Measurements from ENCODE around the gene SEZ6. TPM values are rescaled to one million over a fixed set of nuclear protein-coding genes. Genes with fewer than 3 reads are reported as not detected.

The SEZ6 gene
- total RNA-seq, 2 experiments from 2014 or later, result not detected

DNA sequence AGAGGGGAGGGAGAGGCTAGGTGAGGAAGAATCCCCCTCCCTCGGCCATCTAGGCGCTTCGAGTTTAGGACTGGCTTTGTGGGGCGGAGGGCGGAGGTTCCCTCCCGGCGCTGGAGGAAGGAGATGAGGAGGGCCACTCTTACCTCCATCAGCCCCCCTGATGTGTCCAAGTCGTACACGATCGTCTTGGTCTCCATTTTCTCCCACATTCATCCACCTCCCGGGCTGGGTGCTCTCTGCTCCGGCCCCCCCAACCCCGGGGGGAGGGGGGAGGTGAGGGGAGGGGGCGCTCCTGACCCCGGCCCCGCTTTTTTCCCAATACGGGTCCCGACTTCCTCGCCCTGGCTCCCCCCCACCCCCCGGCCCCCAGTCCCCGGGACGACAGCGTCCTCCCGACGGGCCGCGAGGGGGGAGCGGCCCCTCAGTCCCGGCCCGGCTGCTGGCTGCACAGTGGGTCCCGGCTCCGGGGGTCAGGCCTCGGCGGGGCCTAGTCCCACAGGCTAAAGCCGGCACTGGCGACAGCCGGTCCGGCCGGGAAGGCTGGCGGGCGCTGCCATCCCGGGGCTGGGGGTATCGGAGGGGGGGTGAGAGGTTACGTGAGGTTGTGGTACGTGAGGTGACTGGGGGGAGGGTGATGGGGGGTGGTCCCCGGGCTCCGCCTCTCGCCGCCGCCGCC lies 54.9 kb downstream of the SEZ6 start:
- peaks cover 29% of the 10 kb centered on the region for H3K4me1 Mint-ChIP-seq
- H3K36me3 Mint-ChIP-seq (ENCODE audit: low read depth), result peaks cover 34% of the 10 kb centered on the region
- DNase-seq, result no peak
- no peak for ATAC-seq
- H3K27me3 Mint-ChIP-seq, result no peaks in the 10 kb centered on the region
- no peaks in the 10 kb centered on the region for H3K9me3 Mint-ChIP-seq (ENCODE audit: low read depth)
- ChIA-PET CTCF (interaction anchor here (0.5 to 5.9 kb wide), 19 partner anchors 7 to 475 kb away, joined by 3 to 94 read pairs (median 3); partner anchors contain the start of genes FLOT2, NEK8, RPL23A and TLCD1), POLR2A (interaction anchor here (0.6 to 2.4 kb wide), 12 partner anchors 24 to 380 kb away, joined by 3 to 19 read pairs (median 4); partner anchors contain the start of genes NEK8, PIGS, RPL23A and SDF2)
- H3K4me3 Mint-ChIP-seq, result no peak overlapping the region
- peak overlapping the region; percentile 93 for H3K27ac Mint-ChIP-seq
- intact Hi-C loops (cut with DNase I, micrococcal nuclease), result loop anchor here (1.0 to 5.0 kb wide), 11 partner anchors 94 to 666 kb away; partner anchors contain the start of genes BLTP2 (in 2 of the 2), SUPT6H (in 2 of the 2), TRAF4 (in 2 of the 2) and ERAL1 (in 1 of the 2)

DNA sequence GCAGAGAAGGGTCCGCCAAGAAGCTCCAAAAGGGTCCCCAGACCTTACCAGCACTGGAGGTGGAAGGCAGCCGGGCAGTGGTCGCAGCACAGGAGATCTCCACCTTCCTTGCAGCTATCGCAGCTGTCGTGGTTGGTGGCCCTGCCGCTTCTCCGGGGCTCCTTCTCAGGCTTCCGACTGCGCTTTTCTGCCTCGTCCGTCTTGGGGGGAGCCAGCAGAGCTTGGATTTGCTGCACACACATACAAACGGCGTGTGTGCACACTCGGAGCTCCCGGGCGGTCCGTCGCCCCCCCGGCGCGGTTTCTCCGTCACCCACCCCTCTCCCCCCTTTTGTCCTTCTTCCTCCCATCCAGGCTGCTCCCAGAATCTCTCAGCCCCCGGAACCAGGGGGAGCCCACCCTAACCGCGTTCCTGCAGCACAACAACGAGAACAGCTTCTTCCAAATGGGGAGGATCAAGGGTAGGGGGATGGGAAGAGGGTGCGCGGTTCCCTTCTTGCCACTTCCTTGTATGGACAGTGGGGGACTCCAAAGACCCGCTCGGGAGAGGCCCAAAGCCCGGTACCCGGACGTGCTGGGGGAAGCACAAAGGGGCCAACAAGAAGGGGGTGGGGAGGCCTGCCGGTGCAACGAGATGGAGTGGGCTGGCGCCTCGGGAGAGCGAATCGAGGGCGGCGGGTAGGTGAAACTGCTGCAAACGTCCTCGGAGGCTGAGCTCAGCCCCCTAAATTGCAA lies 55.6 kb downstream of the SEZ6 start:
- H3K27ac Mint-ChIP-seq, result peak overlapping the region; percentile 93
- H3K4me3 Mint-ChIP-seq, result no peak overlapping the region
- DNase-seq (peak; percentile 78), ATAC-seq (no peak)
- ChIA-PET POLR2A (interaction anchor here (1.0 to 2.4 kb wide), 7 partner anchors 24 to 341 kb away, joined by 3 to 19 read pairs (median 4); partner anchors contain the start of genes FLOT2, NEK8, PROCA1 and RPL23A), CTCF (interaction anchor here (0.5 to 5.9 kb wide), 20 partner anchors 13 to 642 kb away, joined by 3 to 94 read pairs (median 3); partner anchors contain the start of genes FLOT2, NEK8 and TLCD1)
- no peaks in the 10 kb centered on the region for H3K27me3 Mint-ChIP-seq
- peaks cover 39% of the 10 kb centered on the region for H3K36me3 Mint-ChIP-seq (ENCODE audit: low read depth)
- H3K9me3 Mint-ChIP-seq (ENCODE audit: low read depth), result no peaks in the 10 kb centered on the region
- intact Hi-C loops (cut with DNase I, micrococcal nuclease), result loop anchor here (2.0 to 5.0 kb wide), 9 partner anchors 93 to 667 kb away; partner anchors contain the start of genes TRAF4 (in 2 of the 2), BLTP2 (in 1 of the 2), ERAL1 (in 1 of the 2) and FAM222B (in 1 of the 2)
- H3K4me1 Mint-ChIP-seq, result peaks cover 36% of the 10 kb centered on the region

DNA sequence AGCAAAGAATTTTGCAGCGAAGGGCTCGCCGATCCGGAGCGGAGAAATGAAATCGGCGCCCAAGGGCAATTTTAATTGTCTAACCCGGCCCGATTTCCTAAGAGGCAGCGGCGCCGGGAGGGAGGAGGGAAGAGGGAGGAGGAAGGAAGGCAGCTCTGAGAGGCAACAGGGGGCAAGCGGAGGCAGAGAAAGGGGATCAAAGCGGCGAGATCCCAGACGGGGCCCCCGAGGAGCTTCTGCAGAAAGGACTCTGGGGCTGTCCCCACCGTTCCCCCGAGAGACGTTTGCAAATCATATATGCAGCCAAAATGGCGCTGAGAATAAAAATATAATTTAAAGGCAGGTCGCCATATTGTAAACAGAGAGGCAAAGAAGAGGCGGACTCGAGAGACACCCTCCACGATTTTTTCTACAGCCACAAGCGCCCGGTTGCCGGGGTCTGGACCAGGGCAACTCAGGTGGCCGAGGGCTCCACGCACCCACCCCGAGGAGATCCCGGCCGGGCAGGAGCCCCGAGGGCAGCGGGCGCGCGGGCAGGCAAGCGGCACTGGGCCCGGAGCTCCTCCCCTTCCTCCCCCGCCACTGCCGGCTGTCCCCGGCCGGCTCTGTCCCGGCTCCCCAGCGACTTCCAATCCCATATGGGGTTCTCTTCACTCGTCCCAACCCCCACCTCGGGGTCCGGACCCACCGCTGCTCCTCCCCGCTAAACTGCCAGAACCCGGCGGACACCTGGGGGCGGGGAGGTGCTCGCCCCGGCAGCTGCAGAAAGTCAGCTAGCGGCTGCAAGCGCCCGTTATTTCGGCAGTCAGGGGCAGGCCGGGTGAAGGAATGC lies 56.4 kb downstream of the SEZ6 start:
- H3K36me3 Mint-ChIP-seq (ENCODE audit: low read depth), result peaks cover 45% of the 10 kb centered on the region
- H3K4me1 Mint-ChIP-seq, result peaks cover 44% of the 10 kb centered on the region
- H3K4me3 Mint-ChIP-seq, result no peak overlapping the region
- ChIA-PET CTCF (interaction anchor here (0.6 to 5.9 kb wide), 24 partner anchors 12 to 643 kb away, joined by 3 to 94 read pairs (median 4); partner anchors contain the start of genes FAM222B, FLOT2, NEK8 and TLCD1), POLR2A (interaction anchor here (0.5 to 2.4 kb wide), 8 partner anchors 24 to 342 kb away, joined by 3 to 19 read pairs (median 4); partner anchors contain the start of genes FLOT2, NEK8, PROCA1 and RPL23A)
- no peaks in the 10 kb centered on the region for H3K9me3 Mint-ChIP-seq (ENCODE audit: low read depth)
- DNase-seq, result peak; percentile 82
- H3K27ac Mint-ChIP-seq, result peak overlapping the region; percentile 93
- intact Hi-C loops (cut with DNase I, micrococcal nuclease), result loop anchor here (2.0 to 5.0 kb wide), 11 partner anchors 23 to 1657 kb away; partner anchors contain the start of genes TRAF4 (in 2 of the 2), BLTP2 (in 1 of the 2), ERAL1 (in 1 of the 2) and FAM222B (in 1 of the 2)
- no peaks in the 10 kb centered on the region for H3K27me3 Mint-ChIP-seq
- peak; percentile 3 for ATAC-seq

DNA sequence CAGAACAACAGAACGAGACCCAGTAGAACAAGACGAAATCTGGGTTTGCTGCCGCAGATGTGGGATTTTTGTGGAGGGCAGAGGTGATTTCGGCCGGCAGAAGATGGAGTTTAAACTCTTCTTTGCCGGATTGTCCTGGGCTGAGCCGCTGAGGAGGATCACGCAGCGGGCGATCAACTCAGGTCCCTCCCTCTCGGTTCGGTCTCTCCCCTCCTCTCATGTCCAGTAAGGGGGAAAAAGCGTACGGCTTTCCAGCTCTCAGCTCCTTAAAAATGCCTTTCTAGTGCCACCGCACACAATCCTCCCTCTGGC lies 57.0 kb downstream of the SEZ6 start:
- no peaks in the 10 kb centered on the region for H3K27me3 Mint-ChIP-seq
- ChIA-PET POLR2A (interaction anchor here (0.5 to 2.4 kb wide), 5 partner anchors 23 to 229 kb away, joined by 3 to 19 read pairs (median 5); partner anchors contain the start of genes FLOT2, NEK8, RPL23A and TLCD1), CTCF (interaction anchor here (0.7 to 5.9 kb wide), 16 partner anchors 17 to 302 kb away, joined by 3 to 94 read pairs (median 5); partner anchors contain the start of genes FAM222B, NEK8 and TLCD1)
- peaks cover 49% of the 10 kb centered on the region for H3K36me3 Mint-ChIP-seq (ENCODE audit: low read depth)
- intact Hi-C loops (cut with DNase I, micrococcal nuclease), result loop anchor here (2.0 to 5.0 kb wide), 2 partner anchors 22 to 1657 kb away; partner anchors contain the start of gene WSB1 (in 1 of the 2)
- peaks cover 49% of the 10 kb centered on the region for H3K4me1 Mint-ChIP-seq
- H3K27ac Mint-ChIP-seq, result peak overlapping the region; percentile 92
- no peak overlapping the region for H3K4me3 Mint-ChIP-seq
- DNase-seq (no peak), ATAC-seq (no peak)
- H3K9me3 Mint-ChIP-seq (ENCODE audit: low read depth), result no peaks in the 10 kb centered on the region

DNA sequence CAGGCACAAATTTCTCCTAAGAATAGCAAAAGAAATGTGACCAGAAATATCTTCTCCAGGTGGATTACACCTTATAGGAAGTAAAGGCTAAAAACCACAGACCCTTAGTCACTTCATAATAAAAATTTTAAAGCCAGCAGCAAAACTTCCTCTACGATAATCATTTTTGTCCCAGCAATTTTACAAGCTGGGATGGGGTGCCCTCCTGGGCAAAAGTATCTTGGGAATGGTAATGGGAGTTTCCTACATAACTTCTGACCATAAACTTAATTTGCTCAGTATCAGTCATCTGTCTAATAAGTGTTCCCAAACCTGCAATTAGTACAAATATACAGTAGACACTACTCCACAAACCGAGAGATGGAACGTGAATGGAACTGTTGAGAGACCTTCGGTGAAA lies 57.5 kb downstream of the SEZ6 start:
- Mint-ChIP-seq H3K36me3 (ENCODE audit: low read depth) (peaks cover 54% of the 10 kb centered on the region), H3K27me3 (no peaks in the 10 kb centered on the region), H3K9me3 (ENCODE audit: low read depth) (no peaks in the 10 kb centered on the region), H3K4me1 (peaks cover 54% of the 10 kb centered on the region), H3K4me3 (no peak overlapping the region), H3K27ac (peak overlapping the region; percentile 92)
- CTCF ChIA-PET, result interaction anchor here (1.0 to 4.2 kb wide), 12 partner anchors 22 to 228 kb away, joined by 3 to 26 read pairs (median 4); partner anchors contain the start of genes FAM222B, RPL23A and TLCD1
- POLR2A ChIA-PET, result interaction anchor here (2.4 kb wide), 1 partner anchor 228 kb away, joined by 13 read pairs; the partner anchor contains the start of gene RPL23A
- no peak for ATAC-seq
- intact Hi-C loops (cut with DNase I, micrococcal nuclease), result loop anchor here (2.0 to 5.0 kb wide), 2 partner anchors 22 to 1656 kb away; partner anchors contain the start of gene WSB1 (in 1 of the 2)
- no peak for DNase-seq

DNA sequence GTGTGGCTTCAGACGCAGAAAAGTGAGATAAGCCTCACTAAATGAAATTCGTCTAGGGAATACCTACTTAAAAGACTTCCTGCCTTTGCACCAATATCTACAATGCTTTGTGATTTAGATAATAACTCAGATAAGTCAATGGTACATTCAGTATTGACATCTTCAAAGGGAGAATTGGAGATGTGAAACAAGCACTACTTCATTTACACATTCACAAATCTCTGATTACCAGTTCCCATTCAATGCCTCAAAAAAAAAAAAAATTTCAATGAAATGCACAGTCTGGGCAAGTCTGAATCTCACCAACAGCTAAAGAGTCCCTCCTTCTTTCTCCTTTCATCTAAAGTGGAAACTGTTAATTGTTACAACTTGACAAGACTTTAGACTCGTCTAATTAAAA lies 58.2 kb downstream of the SEZ6 start:
- Mint-ChIP-seq H3K36me3 (ENCODE audit: low read depth) (peaks cover 60% of the 10 kb centered on the region), H3K27ac (peak overlapping the region; percentile 92), H3K4me3 (no peak overlapping the region), H3K9me3 (ENCODE audit: low read depth) (no peaks in the 10 kb centered on the region), H3K27me3 (no peaks in the 10 kb centered on the region), H3K4me1 (peaks cover 60% of the 10 kb centered on the region)
- CTCF ChIA-PET, result interaction anchor here (1.0 to 4.2 kb wide), 10 partner anchors 10 to 228 kb away, joined by 3 to 26 read pairs (median 4); partner anchors contain the start of genes RPL23A and TLCD1
- POLR2A ChIA-PET, result no interaction called here
- ATAC-seq, result no peak
- DNase-seq, result no peak
- intact Hi-C loops (cut with DNase I, micrococcal nuclease), result loop anchor here (2.0 to 5.0 kb wide), 2 partner anchors 21 to 1655 kb away; partner anchors contain the start of gene WSB1 (in 1 of the 2)

DNA sequence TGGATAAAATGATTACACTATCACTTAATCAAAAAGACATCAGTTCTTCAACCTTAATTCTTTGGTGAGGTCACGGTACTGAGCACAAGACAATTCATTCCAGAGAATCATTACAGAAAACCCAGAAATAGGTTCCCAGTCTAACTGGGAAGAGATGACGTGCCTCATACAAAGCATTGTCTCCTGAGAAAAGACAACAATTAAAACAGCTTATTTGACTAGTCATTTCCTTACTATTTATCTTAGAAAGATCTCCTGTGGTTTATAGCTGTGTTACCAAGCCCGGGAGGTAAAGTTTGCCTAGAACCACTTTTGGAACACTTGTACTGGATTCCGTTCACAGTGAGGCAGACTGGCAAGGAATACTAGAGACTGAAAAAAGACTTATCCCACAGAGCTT lies 59.6 kb downstream of the SEZ6 start:
- Mint-ChIP-seq H3K4me3 (peak overlapping the region; percentile 56), H3K36me3 (ENCODE audit: low read depth) (peaks cover 66% of the 10 kb centered on the region), H3K9me3 (ENCODE audit: low read depth) (no peaks in the 10 kb centered on the region), H3K27ac (peak overlapping the region; percentile 87), H3K4me1 (peaks cover 68% of the 10 kb centered on the region), H3K27me3 (no peaks in the 10 kb centered on the region)
- intact Hi-C loops (cut with DNase I, micrococcal nuclease), result loop anchor here in 1 of 2 experiments (1.0 to 5.0 kb wide), 2 partner anchors 20 to 1654 kb away; partner anchors contain the start of gene WSB1
- peak; percentile 5 for ATAC-seq
- DNase-seq, result no peak
- ChIA-PET CTCF (interaction anchor here (0.6 to 4.2 kb wide), 7 partner anchors 9 to 218 kb away, joined by 3 to 26 read pairs (median 10); no protein-coding TSS in a partner anchor), POLR2A (interaction anchor here (0.6 to 1.0 kb wide), 3 partner anchors 215 to 227 kb away, joined by 3 read pairs; partner anchors contain the start of gene RPL23A)

DNA sequence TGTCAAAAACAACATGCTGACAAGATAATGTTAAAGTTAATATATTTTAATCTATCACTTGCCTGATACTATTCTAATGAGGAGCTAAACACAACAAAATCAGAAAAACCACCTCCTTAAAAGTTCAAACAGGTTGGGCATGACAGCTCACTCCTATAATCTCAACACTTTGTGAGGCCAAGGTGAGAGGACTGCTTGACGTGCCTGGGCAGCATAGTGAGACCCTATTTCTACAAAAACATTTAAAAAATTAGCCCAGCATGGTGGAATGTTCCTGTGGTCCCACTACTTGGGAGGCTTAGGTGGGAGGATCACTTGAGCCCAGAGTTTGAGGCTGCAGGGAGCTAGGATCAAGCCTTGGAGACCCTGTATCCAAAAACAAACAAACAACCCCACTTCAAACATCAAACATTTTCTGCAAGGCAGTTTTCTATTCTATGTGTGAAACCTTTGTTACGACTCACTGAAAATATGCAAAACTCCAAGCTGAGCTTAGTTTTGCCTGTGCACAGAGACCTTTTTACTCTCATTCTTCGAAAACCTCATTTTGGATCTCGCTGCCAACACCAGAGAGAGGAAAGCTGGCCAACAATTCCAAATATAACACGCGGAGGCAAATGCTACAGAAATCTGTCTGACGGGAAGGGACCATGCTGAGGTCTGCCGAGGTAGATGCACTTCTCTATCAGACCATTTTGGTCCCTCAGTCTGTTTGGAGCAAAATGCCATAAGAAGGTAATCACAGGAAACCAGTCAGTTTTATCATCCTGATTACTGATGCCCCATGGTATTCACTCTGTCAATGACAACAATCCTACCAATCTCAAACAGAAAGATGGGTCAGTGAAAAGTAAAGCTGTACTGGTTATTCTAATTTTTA lies 60.7 kb downstream of the SEZ6 start:
- H3K27ac Mint-ChIP-seq, result peak overlapping the region; percentile 87
- no peaks in the 10 kb centered on the region for H3K27me3 Mint-ChIP-seq
- ATAC-seq (no peak), DNase-seq (no peak)
- intact Hi-C loops (cut with DNase I, micrococcal nuclease), result loop anchor here in 1 of 2 experiments (5.0 kb wide), 1 partner anchor 1653 kb away; the partner anchor contains the start of gene WSB1
- peaks cover 79% of the 10 kb centered on the region for H3K4me1 Mint-ChIP-seq
- no peaks in the 10 kb centered on the region for H3K9me3 Mint-ChIP-seq (ENCODE audit: low read depth)
- no peak overlapping the region for H3K4me3 Mint-ChIP-seq
- CTCF ChIA-PET, result interaction anchor here (0.5 to 4.2 kb wide), 8 partner anchors 8 to 177 kb away, joined by 3 to 26 read pairs (median 7); no protein-coding TSS in a partner anchor
- peaks cover 64% of the 10 kb centered on the region for H3K36me3 Mint-ChIP-seq (ENCODE audit: low read depth)
- POLR2A ChIA-PET, result interaction anchor here (0.8 kb wide), 1 partner anchor 18 kb away, joined by 4 read pairs; no protein-coding TSS in a partner anchor

DNA sequence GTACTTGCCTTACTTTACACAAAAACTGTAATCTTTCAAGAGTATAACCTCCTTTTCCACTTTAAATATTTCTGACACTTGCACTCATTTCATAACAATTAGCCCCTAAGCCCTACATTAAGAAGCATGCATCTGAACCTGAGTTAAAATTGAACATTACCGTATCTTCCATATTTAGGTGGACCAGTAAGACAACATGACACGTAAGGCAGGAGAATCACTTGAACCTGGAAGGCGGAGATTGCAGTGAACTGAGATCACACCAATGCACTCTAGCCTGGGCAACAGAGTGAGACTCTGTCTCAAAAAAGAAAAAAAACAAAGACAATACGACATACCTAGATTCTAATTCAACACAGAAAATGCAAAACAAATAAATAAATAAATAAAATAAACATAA lies 61.5 kb downstream of the SEZ6 start:
- Mint-ChIP-seq H3K36me3 (ENCODE audit: low read depth) (peaks cover 63% of the 10 kb centered on the region), H3K27ac (no peak overlapping the region), H3K4me3 (no peak overlapping the region), H3K4me1 (peaks cover 86% of the 10 kb centered on the region), H3K27me3 (no peaks in the 10 kb centered on the region), H3K9me3 (ENCODE audit: low read depth) (no peaks in the 10 kb centered on the region)
- DNase-seq (no peak), ATAC-seq (no peak)
- CTCF ChIA-PET, result interaction anchor here (0.5 to 3.2 kb wide), 8 partner anchors 9 to 181 kb away, joined by 3 to 20 read pairs (median 4); no protein-coding TSS in a partner anchor
- intact Hi-C loops (cut with DNase I, micrococcal nuclease), result no loop called here
- POLR2A ChIA-PET, result interaction anchor here (0.8 to 1.0 kb wide), 2 partner anchors 16 to 18 kb away, joined by 3 to 4 read pairs; no protein-coding TSS in a partner anchor
